ENCODE measurements around the gene ARPC2.

DNA sequence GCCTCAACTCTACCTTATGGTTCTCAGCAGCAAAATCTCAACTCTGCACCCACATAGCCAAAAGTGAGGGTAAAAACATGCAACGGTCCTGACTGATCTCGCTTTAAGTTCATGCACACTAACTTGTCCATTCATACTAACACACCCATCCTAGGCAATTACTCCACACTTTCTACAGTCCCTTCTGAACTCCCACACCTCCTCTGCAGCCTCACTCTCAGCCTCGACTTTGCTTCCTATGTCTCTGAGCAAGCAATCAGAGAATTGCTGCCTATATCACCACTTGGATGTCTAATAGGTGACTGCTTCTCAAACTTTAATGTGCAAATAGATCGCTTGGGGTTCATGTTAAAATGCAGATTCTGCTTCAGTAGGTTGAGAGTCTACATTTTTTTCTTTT lies 83.2 kb downstream of the ARPC2 start:
- TF ChIP-seq POLR2AphosphoS5 (IDR thresholded peaks at IDR 0.05) (no peak), POLR2A (IDR thresholded peaks at IDR 0.05) (no peak)
- TF ChIP-seq, protein P1, sequence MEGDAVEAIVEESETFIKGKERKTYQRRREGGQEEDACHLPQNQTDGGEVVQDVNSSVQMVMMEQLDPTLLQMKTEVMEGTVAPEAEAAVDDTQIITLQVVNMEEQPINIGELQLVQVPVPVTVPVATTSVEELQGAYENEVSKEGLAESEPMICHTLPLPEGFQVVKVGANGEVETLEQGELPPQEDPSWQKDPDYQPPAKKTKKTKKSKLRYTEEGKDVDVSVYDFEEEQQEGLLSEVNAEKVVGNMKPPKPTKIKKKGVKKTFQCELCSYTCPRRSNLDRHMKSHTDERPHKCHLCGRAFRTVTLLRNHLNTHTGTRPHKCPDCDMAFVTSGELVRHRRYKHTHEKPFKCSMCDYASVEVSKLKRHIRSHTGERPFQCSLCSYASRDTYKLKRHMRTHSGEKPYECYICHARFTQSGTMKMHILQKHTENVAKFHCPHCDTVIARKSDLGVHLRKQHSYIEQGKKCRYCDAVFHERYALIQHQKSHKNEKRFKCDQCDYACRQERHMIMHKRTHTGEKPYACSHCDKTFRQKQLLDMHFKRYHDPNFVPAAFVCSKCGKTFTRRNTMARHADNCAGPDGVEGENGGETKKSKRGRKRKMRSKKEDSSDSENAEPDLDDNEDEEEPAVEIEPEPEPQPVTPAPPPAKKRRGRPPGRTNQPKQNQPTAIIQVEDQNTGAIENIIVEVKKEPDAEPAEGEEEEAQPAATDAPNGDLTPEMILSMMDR (IDR thresholded peaks at IDR 0.05 in 8 of 11, conservative IDR thresholded peaks at IDR 0.05 in 3 of 11), result no peak
